ENCODE measurements around the gene ZNF423.

- TF ChIP-seq CTCF (conservative IDR thresholded peaks at IDR 0.05; ENCODE audit: low read depth in 2 of 2) = no peak
- TF ChIP-seq JUNB (IDR thresholded peaks at IDR 0.05; ENCODE audit: unreplicated experiment) = no peak
- no peak for TF ChIP-seq POLR2AphosphoS5 (IDR thresholded peaks at IDR 0.05; ENCODE audit: low read depth)
- no peak for TF ChIP-seq EZH2 (IDR thresholded peaks at IDR 0.05; ENCODE audit: low read depth, unreplicated experiment)
- TF ChIP-seq ZNF114 (CRISPR knock-in tag; IDR thresholded peaks at IDR 0.05) = no peak
- no peak for TF ChIP-seq REST (IDR thresholded peaks at IDR 0.05; ENCODE audit: unreplicated experiment)
- TF ChIP-seq CREB1 (CRISPR knock-in tag; IDR thresholded peaks at IDR 0.05; ENCODE audit: low read depth) = no peak
- no peak for TF ChIP-seq STAT1 (IDR thresholded peaks at IDR 0.05; ENCODE audit: unreplicated experiment)
- TF ChIP-seq EZH2phosphoT487 (IDR thresholded peaks at IDR 0.05; ENCODE audit: unreplicated experiment) = no peak
- TF ChIP-seq ETS1 (IDR thresholded peaks at IDR 0.05) = no peak
- no peak for TF ChIP-seq NANOG (IDR thresholded peaks at IDR 0.05; ENCODE audit: borderline replicate concordance)
- TF ChIP-seq ZNF331 (CRISPR knock-in tag; IDR thresholded peaks at IDR 0.05; ENCODE audit: low read depth) = no peak
These were observed 377.3 kb downstream of the ZNF423 start for GRCh38 chr16:49478616-49479015.
